ENCODE measurements around the gene GIGYF2. TPM values are rescaled to one million over a fixed set of nuclear protein-coding genes. Genes with fewer than 3 reads are reported as not detected.

The GIGYF2 gene
- polyA plus RNA-seq, 1 donor from 2014 or later = 52.6 TPM

GRCh38 chr2:232900811-232901735 lies 203.9 kb downstream of the GIGYF2 start:
- Histone ChIP-seq H3K36me3 (ENCODE audit: insufficient read depth, low read length) (no peaks in the 10 kb centered on the region), H3K27me3 (ENCODE audit: insufficient read depth, low read depth, low read length) (no peaks in the 10 kb centered on the region), H2AFZ (ENCODE audit: low read depth, low read length) (no peak overlapping the region), H3K79me2 (replicated peaks; ENCODE audit: insufficient read depth, low read length) (no peaks in the 10 kb centered on the region), H3K4me3 (ENCODE audit: low read length) (no peak overlapping the region), H3F3A (ENCODE audit: insufficient read depth, low read length, poor library complexity, severe bottlenecking) (no peaks in the 10 kb centered on the region), H3K9ac (ENCODE audit: low read length) (no peak overlapping the region), H3K9me3 (ENCODE audit: low read length) (no peaks in the 10 kb centered on the region), H4K20me1 (ENCODE audit: insufficient read depth) (no peaks in the 10 kb centered on the region), H3K9me2 (ENCODE audit: insufficient read depth, low read length) (no peaks in the 10 kb centered on the region), H3K27ac (ENCODE audit: low read length) (no peak overlapping the region), H3K4me2 (ENCODE audit: low read length) (no peak overlapping the region)
- TF ChIP-seq POLR2AphosphoS5 (IDR thresholded peaks at IDR 0.05) (no peak), EP300 (conservative IDR thresholded peaks at IDR 0.05; ENCODE audit: poor library complexity, severe bottlenecking) (no peak), TAF1 (IDR thresholded peaks at IDR 0.05; ENCODE audit: low read depth) (no peak), EZH2 (IDR thresholded peaks at IDR 0.05; ENCODE audit: borderline replicate concordance, insufficient read depth, low read length, poor library complexity, severe bottlenecking) (no peak), SMC3 (conservative IDR thresholded peaks at IDR 0.05; ENCODE audit: poor library complexity) (no peak), RAD21 (conservative IDR thresholded peaks at IDR 0.05) (no peak), MXI1 (conservative IDR thresholded peaks at IDR 0.05; ENCODE audit: poor library complexity, severe bottlenecking) (no peak)
- TF ChIP-seq, protein P1, sequence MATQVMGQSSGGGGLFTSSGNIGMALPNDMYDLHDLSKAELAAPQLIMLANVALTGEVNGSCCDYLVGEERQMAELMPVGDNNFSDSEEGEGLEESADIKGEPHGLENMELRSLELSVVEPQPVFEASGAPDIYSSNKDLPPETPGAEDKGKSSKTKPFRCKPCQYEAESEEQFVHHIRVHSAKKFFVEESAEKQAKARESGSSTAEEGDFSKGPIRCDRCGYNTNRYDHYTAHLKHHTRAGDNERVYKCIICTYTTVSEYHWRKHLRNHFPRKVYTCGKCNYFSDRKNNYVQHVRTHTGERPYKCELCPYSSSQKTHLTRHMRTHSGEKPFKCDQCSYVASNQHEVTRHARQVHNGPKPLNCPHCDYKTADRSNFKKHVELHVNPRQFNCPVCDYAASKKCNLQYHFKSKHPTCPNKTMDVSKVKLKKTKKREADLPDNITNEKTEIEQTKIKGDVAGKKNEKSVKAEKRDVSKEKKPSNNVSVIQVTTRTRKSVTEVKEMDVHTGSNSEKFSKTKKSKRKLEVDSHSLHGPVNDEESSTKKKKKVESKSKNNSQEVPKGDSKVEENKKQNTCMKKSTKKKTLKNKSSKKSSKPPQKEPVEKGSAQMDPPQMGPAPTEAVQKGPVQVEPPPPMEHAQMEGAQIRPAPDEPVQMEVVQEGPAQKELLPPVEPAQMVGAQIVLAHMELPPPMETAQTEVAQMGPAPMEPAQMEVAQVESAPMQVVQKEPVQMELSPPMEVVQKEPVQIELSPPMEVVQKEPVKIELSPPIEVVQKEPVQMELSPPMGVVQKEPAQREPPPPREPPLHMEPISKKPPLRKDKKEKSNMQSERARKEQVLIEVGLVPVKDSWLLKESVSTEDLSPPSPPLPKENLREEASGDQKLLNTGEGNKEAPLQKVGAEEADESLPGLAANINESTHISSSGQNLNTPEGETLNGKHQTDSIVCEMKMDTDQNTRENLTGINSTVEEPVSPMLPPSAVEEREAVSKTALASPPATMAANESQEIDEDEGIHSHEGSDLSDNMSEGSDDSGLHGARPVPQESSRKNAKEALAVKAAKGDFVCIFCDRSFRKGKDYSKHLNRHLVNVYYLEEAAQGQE (IDR thresholded peaks at IDR 0.05; ENCODE audit: borderline replicate concordance) = no peak
- TF ChIP-seq, protein P2, sequence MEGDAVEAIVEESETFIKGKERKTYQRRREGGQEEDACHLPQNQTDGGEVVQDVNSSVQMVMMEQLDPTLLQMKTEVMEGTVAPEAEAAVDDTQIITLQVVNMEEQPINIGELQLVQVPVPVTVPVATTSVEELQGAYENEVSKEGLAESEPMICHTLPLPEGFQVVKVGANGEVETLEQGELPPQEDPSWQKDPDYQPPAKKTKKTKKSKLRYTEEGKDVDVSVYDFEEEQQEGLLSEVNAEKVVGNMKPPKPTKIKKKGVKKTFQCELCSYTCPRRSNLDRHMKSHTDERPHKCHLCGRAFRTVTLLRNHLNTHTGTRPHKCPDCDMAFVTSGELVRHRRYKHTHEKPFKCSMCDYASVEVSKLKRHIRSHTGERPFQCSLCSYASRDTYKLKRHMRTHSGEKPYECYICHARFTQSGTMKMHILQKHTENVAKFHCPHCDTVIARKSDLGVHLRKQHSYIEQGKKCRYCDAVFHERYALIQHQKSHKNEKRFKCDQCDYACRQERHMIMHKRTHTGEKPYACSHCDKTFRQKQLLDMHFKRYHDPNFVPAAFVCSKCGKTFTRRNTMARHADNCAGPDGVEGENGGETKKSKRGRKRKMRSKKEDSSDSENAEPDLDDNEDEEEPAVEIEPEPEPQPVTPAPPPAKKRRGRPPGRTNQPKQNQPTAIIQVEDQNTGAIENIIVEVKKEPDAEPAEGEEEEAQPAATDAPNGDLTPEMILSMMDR (IDR thresholded peaks at IDR 0.05; ENCODE audit: poor library complexity, severe bottlenecking) = no peak

- no peak overlapping the region for H3K27ac ChIP-seq (ENCODE audit: low read length)
- no peak overlapping the region for H2AFZ ChIP-seq (ENCODE audit: low read depth, low read length)
- no peaks in the 10 kb centered on the region for H3K36me3 ChIP-seq (ENCODE audit: insufficient read depth, low read length)
- H3K9me3 ChIP-seq (ENCODE audit: low read length) = no peaks in the 10 kb centered on the region
- no peak overlapping the region for H3K4me3 ChIP-seq (ENCODE audit: low read length)
- no peaks in the 10 kb centered on the region for H3F3A ChIP-seq (ENCODE audit: insufficient read depth, low read length, poor library complexity, severe bottlenecking)
- no peaks in the 10 kb centered on the region for H3K9me2 ChIP-seq (ENCODE audit: insufficient read depth, low read length)
- no peak overlapping the region for H3K4me2 ChIP-seq (ENCODE audit: low read length)
- no peaks in the 10 kb centered on the region for H3K79me2 ChIP-seq (replicated peaks; ENCODE audit: insufficient read depth, low read length)
- no peaks in the 10 kb centered on the region for H4K20me1 ChIP-seq (ENCODE audit: insufficient read depth)
- no peak overlapping the region for H3K9ac ChIP-seq (ENCODE audit: low read length)
- TF ChIP-seq TAF1 (IDR thresholded peaks at IDR 0.05; ENCODE audit: low read depth) (no peak), MXI1 (conservative IDR thresholded peaks at IDR 0.05; ENCODE audit: poor library complexity, severe bottlenecking) (no peak), POLR2AphosphoS5 (IDR thresholded peaks at IDR 0.05) (no peak), EP300 (conservative IDR thresholded peaks at IDR 0.05; ENCODE audit: poor library complexity, severe bottlenecking) (no peak), SMC3 (conservative IDR thresholded peaks at IDR 0.05; ENCODE audit: poor library complexity) (no peak), RAD21 (conservative IDR thresholded peaks at IDR 0.05) (no peak), EZH2 (IDR thresholded peaks at IDR 0.05; ENCODE audit: borderline replicate concordance, insufficient read depth, low read length, poor library complexity, severe bottlenecking) (no peak)
- TF ChIP-seq, protein P1 (IDR thresholded peaks at IDR 0.05; ENCODE audit: borderline replicate concordance) = no peak
- TF ChIP-seq, protein P2 (IDR thresholded peaks at IDR 0.05; ENCODE audit: poor library complexity, severe bottlenecking) = no peak
- no peaks in the 10 kb centered on the region for H3K27me3 ChIP-seq (ENCODE audit: insufficient read depth, low read depth, low read length)
Observed at GRCh38 chr2:232901736-232902578, 204.8 kb downstream of the GIGYF2 start.

All from neural cell (in vitro differentiated cells).